GM18519 (cell line): Measurements from ENCODE around the gene FAM43A.

Source experiments
- ATAC-seq: cut with Tn5 transposase; IDR thresholded peaks from one replicate; pipeline ENCODE4 v1.9.1; 2021; ENCODE audit warnings: mild to moderate bottlenecking, moderate library complexity; ENCODE audit not compliant: unreplicated experiment, low FRiP score

Gene FAM43A

DNA sequence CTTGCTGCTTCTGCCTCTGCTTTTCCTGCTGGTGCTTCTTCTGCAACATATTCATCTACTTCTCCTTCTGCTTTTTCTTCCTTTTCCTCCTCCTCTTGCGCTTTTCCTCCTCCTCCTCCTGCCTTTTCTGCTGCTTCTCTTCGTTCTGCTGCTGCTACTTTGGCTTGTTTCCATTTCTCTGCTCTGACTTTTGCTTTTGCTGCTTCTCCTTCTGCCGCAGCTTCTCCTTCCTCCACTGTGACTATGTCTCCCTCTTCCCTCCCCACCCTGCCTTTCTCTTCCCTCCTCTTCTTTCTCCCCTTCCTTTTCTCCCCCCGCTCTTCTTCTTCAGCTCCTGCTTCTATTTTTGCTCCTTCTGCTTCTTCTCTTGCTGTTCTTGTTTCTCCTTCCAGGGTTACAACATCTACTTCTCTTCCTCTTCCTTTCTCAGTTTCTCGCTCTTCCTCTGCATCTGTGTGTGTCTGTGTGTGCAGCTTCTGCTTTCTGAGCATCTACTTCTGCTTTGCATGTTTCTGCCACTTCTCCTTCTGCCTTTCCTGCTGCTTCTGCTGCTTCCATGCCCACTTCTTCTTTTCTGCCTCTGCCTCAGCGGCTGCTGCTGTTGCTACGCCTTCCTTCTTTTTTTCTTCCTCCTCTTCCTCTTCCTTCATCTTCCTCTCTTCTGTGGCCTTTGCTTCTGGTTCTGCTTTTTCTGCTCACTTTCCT is 51.4 kb downstream of the FAM43A start:
- no peak for ATAC-seq
